ENCODE measurements around the gene SV2A.

DNA sequence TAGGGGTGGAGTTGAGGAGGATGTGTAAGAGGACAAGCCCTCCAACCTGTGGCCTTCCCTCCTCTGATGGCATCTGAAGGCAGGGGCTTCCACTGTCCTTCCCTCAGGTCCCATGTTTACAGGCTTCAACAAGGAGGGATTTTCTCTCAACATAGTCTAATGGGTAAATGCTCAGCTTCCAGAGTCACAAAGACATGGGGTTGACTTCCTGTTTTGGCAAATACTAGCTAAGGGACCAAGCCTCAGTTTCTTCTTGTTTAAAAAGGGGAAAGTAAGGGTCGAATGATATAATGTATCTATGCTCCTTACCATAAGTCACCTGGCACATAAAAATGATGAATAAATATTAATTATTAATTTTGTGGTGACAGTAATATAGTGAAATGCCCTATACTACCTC, 3.1 kb downstream of the SV2A start:
- TF ChIP-seq CTCF (conservative IDR thresholded peaks at IDR 0.05; ENCODE audit: low read length) (no peak), EZH2phosphoT487 (IDR thresholded peaks at IDR 0.05; ENCODE audit: borderline replicate concordance, low read depth, low read length) (no peak)

Data from OCI-LY7 (cell line).